Stimulated activated naive B cell treated with anti-CD40 and anti-IgM and Interleukin-4, amounts not matched to agents 10 μg/mL and 1 μg/mL and 100 μg/mL, for 72 hours (primary cell): ENCODE data around the gene TREH.

Experiments used
- ATAC-seq, 2 donors: fragments of 150-1000 bp; cut with Tn5 transposase; replicated peaks; 2 replicates each; pipeline ENCODE4 v1.10.0; 2021; ENCODE audit warnings: moderate library complexity in 1 of 2
- DNase-seq: peaks from one replicate; pipeline ENCODE4 v3.0.0; 2021
- H3K27ac Mint-ChIP-seq: one replicate; pipeline ENCODE4 v1.8.0; 2022; ENCODE audit warnings: mild to moderate bottlenecking, mixed read lengths
- H3K27me3 Mint-ChIP-seq, 2 donors: one replicate each; pipeline ENCODE4 v1.8.0; 2022; ENCODE audit warnings: mixed read lengths in 2 of 2
- H3K36me3 Mint-ChIP-seq, 2 donors: one replicate each; pipeline ENCODE4 v1.8.0; 2022; ENCODE audit warnings: mixed read lengths in 2 of 2, mild to moderate bottlenecking in 1 of 2
- H3K4me1 Mint-ChIP-seq, 2 donors: one replicate each; pipeline ENCODE4 v1.8.0; 2022; ENCODE audit warnings: mixed read lengths in 2 of 2, mild to moderate bottlenecking in 1 of 2
- H3K4me3 Mint-ChIP-seq, 2 donors: one replicate each; pipeline ENCODE4 v1.8.0; 2022; ENCODE audit warnings: mild to moderate bottlenecking in 2 of 2, mixed read lengths in 2 of 2, moderate library complexity in 1 of 2
- H3K9me3 Mint-ChIP-seq, 2 donors: one replicate each; pipeline ENCODE4 v1.8.0; 2022; ENCODE audit warnings: mixed read lengths in 2 of 2, mild to moderate bottlenecking in 1 of 2

TREH gene

GRCh38 chr11:118663902-118664301 is 15.5 kb downstream of the TREH start:
- Mint-ChIP-seq H3K27me3 (peaks cover 7 to 10% of the 10 kb centered on the region in 2 donors), H3K4me1 (peaks cover 5 to 9% of the 10 kb centered on the region in 2 donors), H3K9me3 (no peaks in the 10 kb centered on the region), H3K4me3 (no peak overlapping the region), H3K27ac (no peak overlapping the region), H3K36me3 (no peaks in the 10 kb centered on the region)
- ATAC-seq (no peak), DNase-seq (no peak)

- Mint-ChIP-seq H3K4me3 (no peak overlapping the region), H3K4me1 (peaks cover 5 to 9% of the 10 kb centered on the region in 2 donors), H3K27ac (no peak overlapping the region), H3K9me3 (no peaks in the 10 kb centered on the region), H3K27me3 (peaks cover 5 to 7% of the 10 kb centered on the region in 2 donors), H3K36me3 (no peaks in the 10 kb centered on the region)
- ATAC-seq (no peak), DNase-seq (no peak)
Observed at GRCh38 chr11:118663381-118663780, 16.1 kb downstream of the TREH start.

- H3K4me3 Mint-ChIP-seq, result no peak overlapping the region
- peaks cover 5 to 7% of the 10 kb centered on the region in 2 donors for H3K27me3 Mint-ChIP-seq
- no peaks in the 10 kb centered on the region for H3K9me3 Mint-ChIP-seq
- H3K4me1 Mint-ChIP-seq, result peaks cover 5 to 9% of the 10 kb centered on the region in 2 donors
- no peaks in the 10 kb centered on the region for H3K36me3 Mint-ChIP-seq
- no peak for DNase-seq
- no peak overlapping the region for H3K27ac Mint-ChIP-seq
- ATAC-seq, result no peak
Observed at GRCh38 chr11:118662401-118663271, 16.8 kb downstream of the TREH start.

- no peak overlapping the region for H3K27ac Mint-ChIP-seq
- H3K4me3 Mint-ChIP-seq, result no peak overlapping the region
- peaks cover 5 to 9% of the 10 kb centered on the region in 2 donors for H3K4me1 Mint-ChIP-seq
- DNase-seq (no peak), ATAC-seq (no peak)
- peaks cover 5 to 7% of the 10 kb centered on the region in 2 donors for H3K27me3 Mint-ChIP-seq
- H3K36me3 Mint-ChIP-seq, result no peaks in the 10 kb centered on the region
- no peaks in the 10 kb centered on the region for H3K9me3 Mint-ChIP-seq
Observed at GRCh38 chr11:118661425-118662301, 17.8 kb downstream of the TREH start.

GRCh38 chr11:118660681-118661424 is 18.6 kb downstream of the TREH start:
- no peak overlapping the region for H3K27ac Mint-ChIP-seq
- no peak for ATAC-seq

GRCh38 chr11:118659953-118660680 is 19.3 kb downstream of the TREH start:
- peaks cover 5 to 7% of the 10 kb centered on the region in 2 donors for H3K27me3 Mint-ChIP-seq
- H3K4me1 Mint-ChIP-seq, result peaks cover 5 to 9% of the 10 kb centered on the region in 2 donors
- no peak overlapping the region for H3K4me3 Mint-ChIP-seq
- no peak overlapping the region for H3K27ac Mint-ChIP-seq
- ATAC-seq (no peak), DNase-seq (no peak)
- no peaks in the 10 kb centered on the region for H3K9me3 Mint-ChIP-seq
- H3K36me3 Mint-ChIP-seq, result no peaks in the 10 kb centered on the region

More at GRCh38 chr11:118660681-118661424, 18.6 kb downstream of the TREH start:
- Mint-ChIP-seq H3K36me3 (no peaks in the 10 kb centered on the region), H3K9me3 (no peaks in the 10 kb centered on the region), H3K27me3 (peaks cover 5 to 7% of the 10 kb centered on the region in 2 donors), H3K4me3 (no peak overlapping the region), H3K4me1 (peaks cover 5 to 9% of the 10 kb centered on the region in 2 donors)
- DNase-seq, result no peak

- no peaks in the 10 kb centered on the region for H3K9me3 Mint-ChIP-seq
- peaks cover 2 to 5% of the 10 kb centered on the region in 2 donors for H3K27me3 Mint-ChIP-seq
- no peaks in the 10 kb centered on the region for H3K36me3 Mint-ChIP-seq
- H3K4me3 Mint-ChIP-seq, result no peak overlapping the region
- no peak overlapping the region for H3K27ac Mint-ChIP-seq
- DNase-seq, result peak; percentile 77
- H3K4me1 Mint-ChIP-seq, result peaks cover 5 to 9% of the 10 kb centered on the region in 2 donors
- ATAC-seq, result peak; percentile 94 to 97
Observed at GRCh38 chr11:118659314-118659952, 20.0 kb downstream of the TREH start.

- Mint-ChIP-seq H3K36me3 (no peaks in the 10 kb centered on the region), H3K27ac (no peak overlapping the region), H3K9me3 (no peaks in the 10 kb centered on the region), H3K27me3 (peaks cover 0 to 4% of the 10 kb centered on the region in 2 donors), H3K4me1 (peaks cover 5 to 9% of the 10 kb centered on the region in 2 donors), H3K4me3 (no peak overlapping the region)
- DNase-seq (no peak), ATAC-seq (no peak)
Observed at GRCh38 chr11:118658429-118659313, 20.8 kb downstream of the TREH start.

- ATAC-seq, result no peak
- H3K4me3 Mint-ChIP-seq, result no peak overlapping the region
- no peaks in the 10 kb centered on the region for H3K36me3 Mint-ChIP-seq
- peaks cover 5 to 9% of the 10 kb centered on the region in 2 donors for H3K4me1 Mint-ChIP-seq
- DNase-seq, result no peak
- H3K27ac Mint-ChIP-seq, result no peak overlapping the region
- H3K27me3 Mint-ChIP-seq, result peaks cover 0 to 4% of the 10 kb centered on the region in 2 donors
- no peaks in the 10 kb centered on the region for H3K9me3 Mint-ChIP-seq
Observed at GRCh38 chr11:118657709-118658428, 21.6 kb downstream of the TREH start.

GRCh38 chr11:118657238-118657637 is 22.2 kb downstream of the TREH start:
- Mint-ChIP-seq H3K27me3 (peaks cover 0 to 4% of the 10 kb centered on the region in 2 donors), H3K4me3 (no peak overlapping the region), H3K27ac (no peak overlapping the region), H3K36me3 (no peaks in the 10 kb centered on the region), H3K9me3 (no peaks in the 10 kb centered on the region), H3K4me1 (peaks cover 5 to 9% of the 10 kb centered on the region in 2 donors)
- ATAC-seq, result no peak
- no peak for DNase-seq

GRCh38 chr11:118656563-118657165 is 22.8 kb downstream of the TREH start:
- Mint-ChIP-seq H3K4me1 (peaks cover 5 to 9% of the 10 kb centered on the region in 2 donors), H3K9me3 (no peaks in the 10 kb centered on the region), H3K36me3 (no peaks in the 10 kb centered on the region), H3K27me3 (peaks cover 0 to 3% of the 10 kb centered on the region in 2 donors), H3K4me3 (no peak overlapping the region), H3K27ac (no peak overlapping the region)
- ATAC-seq (no peak), DNase-seq (no peak)
